H9 (cell line): ENCODE results near the gene NLRP5. TPM values are rescaled to one million over a fixed set of nuclear protein-coding genes. Genes with fewer than 3 reads are reported as not detected.

ENCODE experiments used
- DNase-seq: peaks from one replicate; pipeline ENCODE4 v3.0.0-alpha.2; 2017
- H2AFZ ChIP-seq: one replicate; pipeline ENCODE4 v1.6.1; 2013; ENCODE audit warnings: mild to moderate bottlenecking, low read length, control low read depth, moderate library complexity
- H2AK5ac ChIP-seq: 2 replicates; pipeline ENCODE4 v1.6.1; 2013; ENCODE audit warnings: low read length, control low read depth, mixed read lengths; ENCODE audit not compliant: insufficient read length
- H2BK120ac ChIP-seq: one replicate; pipeline ENCODE4 v1.6.1; 2013; ENCODE audit warnings: low read depth, mild to moderate bottlenecking, low read length, control low read depth, inconsistent platforms; ENCODE audit not compliant: poor library complexity, severe bottlenecking
- H2BK12ac ChIP-seq: 2 replicates; pipeline ENCODE4 v1.6.1; 2013; ENCODE audit warnings: low read length, control low read depth, mixed read lengths, low read depth; ENCODE audit not compliant: insufficient read length
- H2BK15ac ChIP-seq: 2 replicates; pipeline ENCODE4 v1.6.1; 2013; ENCODE audit warnings: low read depth, low read length, control low read depth
- H2BK20ac ChIP-seq: one replicate; pipeline ENCODE4 v1.6.1; 2013; ENCODE audit warnings: low read depth, mild to moderate bottlenecking, low read length, control low read depth, inconsistent platforms; ENCODE audit not compliant: poor library complexity, severe bottlenecking
- H2BK5ac ChIP-seq: 2 replicates; pipeline ENCODE4 v1.6.1; 2013; ENCODE audit warnings: low read length, control low read depth, mixed read lengths; ENCODE audit not compliant: insufficient read length
- H3K14ac ChIP-seq: 2 replicates; pipeline ENCODE4 v1.6.1; 2013; ENCODE audit warnings: low read length, control low read depth; ENCODE audit not compliant: insufficient read depth
- H3K18ac ChIP-seq: 2 replicates; pipeline ENCODE4 v1.6.1; 2013; ENCODE audit warnings: low read depth, mild to moderate bottlenecking, mixed read lengths, low read length, control low read depth; ENCODE audit not compliant: insufficient read length
- H3K23ac ChIP-seq: 2 replicates; pipeline ENCODE4 v1.6.1; 2013; ENCODE audit warnings: low read length, control low read depth, mixed read lengths, low read depth; ENCODE audit not compliant: insufficient read length
- H3K23me2 ChIP-seq: 2 replicates; pipeline ENCODE4 v1.6.1; 2013; ENCODE audit warnings: low read depth, mild to moderate bottlenecking, mixed read lengths, low read length, control low read depth; ENCODE audit not compliant: insufficient read length, poor library complexity, severe bottlenecking
- H3K27ac ChIP-seq: 2 replicates; pipeline ENCODE4 v1.5.1; 2013; ENCODE audit warnings: low read length, control low read depth, mixed read lengths, low read depth; ENCODE audit not compliant: insufficient read length
- H3K27me3 ChIP-seq: 2 replicates; pipeline ENCODE4 v1.6.1; 2013; ENCODE audit warnings: low read length, control low read depth, inconsistent platforms; ENCODE audit not compliant: insufficient read depth
- H3K4ac ChIP-seq: 2 replicates; pipeline ENCODE4 v1.6.1; 2013; ENCODE audit warnings: low read depth, mild to moderate bottlenecking, control low read depth, inconsistent platforms, low read length, moderate library complexity
- H3K4me1 ChIP-seq: 2 replicates; pipeline ENCODE4 v1.6.1; 2013; ENCODE audit warnings: low read length, control low read depth, inconsistent platforms; ENCODE audit not compliant: insufficient read depth
- H3K4me2 ChIP-seq: 2 replicates; pipeline ENCODE4 v1.6.1; 2013; ENCODE audit warnings: low read length, control low read depth, mixed read lengths; ENCODE audit not compliant: insufficient read length, insufficient read depth
- H3K56ac ChIP-seq: 2 replicates; pipeline ENCODE4 v1.6.1; 2013; ENCODE audit warnings: low read depth, mild to moderate bottlenecking, mixed read lengths, low read length, control low read depth; ENCODE audit not compliant: insufficient read length
- H3K79me1 ChIP-seq: 2 replicates; pipeline ENCODE4 v1.6.1; 2013; ENCODE audit warnings: low read depth, mild to moderate bottlenecking, moderate library complexity, low read length, control low read depth, inconsistent platforms; ENCODE audit not compliant: insufficient read depth, poor library complexity, severe bottlenecking
- H3K79me2 ChIP-seq: 2 replicates; pipeline ENCODE4 v1.6.1; 2013; ENCODE audit warnings: low read length, control low read depth, inconsistent platforms; ENCODE audit not compliant: insufficient read depth
- H3K9ac ChIP-seq: 2 replicates; pipeline ENCODE4 v1.6.1; 2013; ENCODE audit warnings: low read length, control low read depth, mixed read lengths; ENCODE audit not compliant: insufficient read length; ENCODE audit errors: extremely low read depth
- H3K9me3 ChIP-seq: one replicate; pipeline ENCODE4 v1.6.1; 2013; ENCODE audit warnings: low read depth, low read length, inconsistent platforms; ENCODE audit not compliant: control insufficient read depth
- H3T11ph ChIP-seq: one replicate; pipeline ENCODE4 v1.6.1; 2013; ENCODE audit warnings: mild to moderate bottlenecking, low read length, control low read depth, inconsistent platforms
- H4K20me1 ChIP-seq: one replicate; pipeline ENCODE4 v1.6.1; 2013; ENCODE audit not compliant: control insufficient read depth, insufficient read length, insufficient read depth
- H4K5ac ChIP-seq: 2 replicates; pipeline ENCODE4 v1.6.1; 2013; ENCODE audit warnings: low read depth, mild to moderate bottlenecking, mixed read lengths, low read length, control low read depth; ENCODE audit not compliant: insufficient read length
- H4K8ac ChIP-seq: replicated peaks from 2 replicates; pipeline ENCODE4 v1.6.1; 2013; ENCODE audit warnings: low read length, control low read depth, mixed read lengths, low read depth; ENCODE audit not compliant: insufficient read length
- H4K91ac ChIP-seq: 2 replicates; pipeline ENCODE4 v1.6.1; 2013; ENCODE audit warnings: low read depth, mild to moderate bottlenecking, moderate library complexity, mixed read lengths, low read length, control low read depth; ENCODE audit not compliant: insufficient read length
- H3K27ac Mint-ChIP-seq, 3 experiments: 2 replicates in 2 of 3; 3 replicates in 1 of 3; pipeline ENCODE4 v1.8.0; 2020 to 2021; ENCODE audit warnings: mixed read lengths in 3 of 3, mild to moderate bottlenecking in 1 of 3, moderate library complexity in 1 of 3
- H3K27me3 Mint-ChIP-seq: 2 replicates; pipeline ENCODE4 v1.8.0; 2021; ENCODE audit warnings: low read depth, mild to moderate bottlenecking, moderate library complexity, mixed read lengths
- H3K36me3 Mint-ChIP-seq, 3 experiments: 2 replicates in 2 of 3; 3 replicates in 1 of 3; pipeline ENCODE4 v1.8.0; 2020 to 2021; ENCODE audit warnings: low read depth in 3 of 3, mixed read lengths in 3 of 3; ENCODE audit not compliant: insufficient read depth in 1 of 3
- H3K4me1 Mint-ChIP-seq, 2 experiments: 2 replicates each; pipeline ENCODE4 v1.8.0; 2020; ENCODE audit warnings: mixed read lengths in 2 of 2
- H3K4me3 Mint-ChIP-seq, 2 experiments: 2 replicates in 1 of 2; 3 replicates in 1 of 2; pipeline ENCODE4 v1.8.0; 2020 to 2021; ENCODE audit warnings: mild to moderate bottlenecking in 2 of 2, mixed read lengths in 2 of 2, moderate library complexity in 1 of 2
- H3K9me3 Mint-ChIP-seq, 2 experiments: 2 replicates in 1 of 2; 3 replicates in 1 of 2; pipeline ENCODE4 v1.8.0; 2020; ENCODE audit warnings: mild to moderate bottlenecking in 2 of 2, mixed read lengths in 2 of 2, moderate library complexity in 1 of 2
- WGBS: extraction: QIAGEN DNeasy Blood & Tissue Kit; methylation state at CpG from one replicate; pipeline ENCODE4 v1.1.7; 2013; ENCODE audit warnings: missing lambda C conversion rate, low lambda C conversion rate, mixed read lengths; ENCODE audit not compliant: insufficient read length; ENCODE audit errors: extremely low coverage; 5-methylcytosine and 5-hydroxymethylcytosine counted together
- total RNA-seq: library from RNA; stranded (reverse); gene quantifications from 2 replicates; pipeline ENCODE4 v1.2.1, GENCODE V29; 2021
- TF ChIP-seq, protein P1 (sequence below): fragments of 200-600 bp; sonication (generic); conservative IDR thresholded peaks from 3 replicates; pipeline ENCODE4 v1.8.0; 2021; ENCODE audit warnings: antibody characterized with exemption, mild to moderate bottlenecking

The NLRP5 gene
- total RNA-seq, 1 experiment from 2014 or later, result not detected

- Histone ChIP-seq H3K79me1 (no peaks in the 10 kb centered on the region), H4K5ac (no peak overlapping the region), H4K20me1 (no peaks in the 10 kb centered on the region), H4K91ac (no peak overlapping the region), H3K18ac (no peak overlapping the region), H2AK5ac (no peak overlapping the region), H3K27me3 (no peaks in the 10 kb centered on the region), H2BK120ac (no peak overlapping the region), H3K23ac (no peak overlapping the region), H2BK5ac (no peak overlapping the region), H4K8ac (no peak overlapping the region), H3K27ac (no peak overlapping the region), H3T11ph (no peak overlapping the region), H3K23me2 (no peaks in the 10 kb centered on the region), H3K9me3 (peaks cover 66% of the 10 kb centered on the region), H2BK12ac (no peak overlapping the region), H3K4me2 (no peak overlapping the region), H3K79me2 (no peaks in the 10 kb centered on the region), H2AFZ (no peak overlapping the region), H2BK20ac (no peak overlapping the region), H3K4ac (no peak overlapping the region), H3K14ac (no peak overlapping the region), H3K4me1 (no peaks in the 10 kb centered on the region), H2BK15ac (no peak overlapping the region), H3K56ac (no peak overlapping the region), H3K9ac (no peak overlapping the region)
- Mint-ChIP-seq H3K27ac (no peak overlapping the region), H3K27me3 (no peaks in the 10 kb centered on the region; the same call in 1 of the 2 replicates), H3K4me3 (no peak overlapping the region), H3K4me1 (no peaks in the 10 kb centered on the region), H3K36me3 (peaks cover 0 to 14% (median 4%) of the 10 kb centered on the region in 3 experiments; a peak in 5 of 7 replicates), H3K9me3 (peaks cover 83 to 86% of the 10 kb centered on the region in 2 experiments)
- TF ChIP-seq, protein P1, sequence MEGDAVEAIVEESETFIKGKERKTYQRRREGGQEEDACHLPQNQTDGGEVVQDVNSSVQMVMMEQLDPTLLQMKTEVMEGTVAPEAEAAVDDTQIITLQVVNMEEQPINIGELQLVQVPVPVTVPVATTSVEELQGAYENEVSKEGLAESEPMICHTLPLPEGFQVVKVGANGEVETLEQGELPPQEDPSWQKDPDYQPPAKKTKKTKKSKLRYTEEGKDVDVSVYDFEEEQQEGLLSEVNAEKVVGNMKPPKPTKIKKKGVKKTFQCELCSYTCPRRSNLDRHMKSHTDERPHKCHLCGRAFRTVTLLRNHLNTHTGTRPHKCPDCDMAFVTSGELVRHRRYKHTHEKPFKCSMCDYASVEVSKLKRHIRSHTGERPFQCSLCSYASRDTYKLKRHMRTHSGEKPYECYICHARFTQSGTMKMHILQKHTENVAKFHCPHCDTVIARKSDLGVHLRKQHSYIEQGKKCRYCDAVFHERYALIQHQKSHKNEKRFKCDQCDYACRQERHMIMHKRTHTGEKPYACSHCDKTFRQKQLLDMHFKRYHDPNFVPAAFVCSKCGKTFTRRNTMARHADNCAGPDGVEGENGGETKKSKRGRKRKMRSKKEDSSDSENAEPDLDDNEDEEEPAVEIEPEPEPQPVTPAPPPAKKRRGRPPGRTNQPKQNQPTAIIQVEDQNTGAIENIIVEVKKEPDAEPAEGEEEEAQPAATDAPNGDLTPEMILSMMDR, result no peak
- no peak for DNase-seq
- no CpG with 5 or more reads among the region's 9 CpGs for WGBS
These were observed 6.2 kb upstream of the NLRP5 start for GRCh38 chr19:55980415-55980814.
